HG02938 (cell line): ENCODE data around the gene DNAJB14.

Source experiments
- ATAC-seq: cut with Tn5 transposase; IDR thresholded peaks from one replicate; pipeline ENCODE4 v1.9.1; 2021; ENCODE audit warnings: mild to moderate bottlenecking, moderate library complexity; ENCODE audit not compliant: unreplicated experiment

The DNAJB14 gene

GRCh38 chr4:99875071-99875470, 71.3 kb downstream of the DNAJB14 start:
- ATAC-seq: no peak

- no peak for ATAC-seq
Observed at GRCh38 chr4:99872570-99872969, 73.8 kb downstream of the DNAJB14 start.

- no peak for ATAC-seq
Observed at GRCh38 chr4:99868126-99868596, 78.3 kb downstream of the DNAJB14 start.

DNA sequence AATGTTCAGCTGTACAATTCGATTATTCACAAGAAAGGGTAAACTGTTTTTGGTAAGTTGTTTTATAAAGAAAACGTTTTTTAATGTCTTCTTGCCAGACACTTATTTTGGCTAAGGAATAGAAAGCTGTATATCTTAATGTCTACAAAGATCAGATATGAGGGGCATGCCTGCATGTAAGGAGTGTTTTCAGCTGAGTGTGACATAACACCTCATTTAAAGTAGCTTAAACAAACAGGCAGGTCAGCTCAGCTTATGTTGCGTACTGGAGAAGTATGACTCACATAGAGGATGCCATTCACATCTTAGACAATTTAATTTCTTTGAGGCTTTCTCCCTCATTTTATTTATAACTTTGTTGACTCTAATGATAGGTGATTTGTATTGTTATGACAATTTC, 82.6 kb downstream of the DNAJB14 start:
- ATAC-seq: no peak

DNA sequence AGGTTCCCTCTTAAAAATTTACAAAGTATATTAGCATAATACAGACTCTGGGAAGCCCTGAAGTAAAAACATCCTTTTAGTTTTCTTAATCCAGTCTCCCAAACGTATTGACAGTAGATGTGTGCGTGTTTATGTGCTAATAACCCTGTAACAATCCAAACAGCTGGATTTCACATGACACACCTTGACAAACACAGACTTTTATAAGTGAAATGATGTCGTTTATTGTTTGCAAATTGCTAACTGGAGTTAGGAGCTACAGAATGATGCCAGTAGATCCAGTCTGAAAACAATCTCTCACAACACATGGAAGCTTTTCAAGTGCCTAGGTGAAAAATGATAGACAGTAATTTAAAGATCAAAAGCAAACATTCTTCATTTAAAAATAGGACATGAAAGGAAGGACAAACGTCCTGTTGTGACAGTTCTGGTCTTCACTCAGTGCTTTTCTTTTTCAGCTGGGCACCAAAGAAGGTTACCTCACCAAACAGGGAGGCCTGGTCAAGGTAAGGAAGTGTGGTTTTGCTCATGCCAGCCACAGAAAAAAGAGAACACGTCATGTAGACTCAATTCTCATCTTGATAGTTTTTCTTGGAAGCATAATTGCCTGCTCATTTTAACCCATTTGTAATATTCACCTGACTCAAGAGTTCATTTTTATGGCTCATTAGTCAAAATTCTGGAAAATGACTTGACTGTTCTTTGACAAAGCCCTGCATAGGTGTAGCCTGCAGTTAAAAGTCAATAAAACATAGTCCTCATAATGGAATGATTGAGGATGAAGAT, 85.1 kb downstream of the DNAJB14 start:
- ATAC-seq: peak; percentile 51

GRCh38 chr4:99860521-99860920, 85.9 kb downstream of the DNAJB14 start:
- no peak for ATAC-seq

DNA sequence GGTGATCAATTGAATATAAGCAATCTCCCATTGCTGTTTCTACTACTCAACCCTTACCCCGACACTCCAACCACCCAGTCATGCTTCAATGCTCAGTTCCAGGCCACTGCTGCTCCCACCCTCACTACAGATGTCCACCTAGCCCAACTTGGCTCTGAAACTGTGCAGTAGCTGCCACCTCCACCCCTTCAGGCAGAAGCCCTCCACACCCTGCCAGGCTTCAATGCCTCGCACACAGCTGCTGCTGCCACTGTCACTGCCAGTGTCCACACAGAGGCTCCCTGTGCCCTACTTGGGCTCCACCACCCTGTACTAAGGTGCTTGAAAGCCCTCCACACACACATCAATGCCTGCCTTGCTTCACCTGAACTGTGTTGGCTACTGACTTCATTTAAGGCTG, 86.8 kb downstream of the DNAJB14 start:
- ATAC-seq: no peak

- no peak for ATAC-seq
Observed at GRCh38 chr4:99857307-99857706, 89.1 kb downstream of the DNAJB14 start.

- ATAC-seq: no peak
Observed at GRCh38 chr4:99856166-99856565, 90.3 kb downstream of the DNAJB14 start.

DNA sequence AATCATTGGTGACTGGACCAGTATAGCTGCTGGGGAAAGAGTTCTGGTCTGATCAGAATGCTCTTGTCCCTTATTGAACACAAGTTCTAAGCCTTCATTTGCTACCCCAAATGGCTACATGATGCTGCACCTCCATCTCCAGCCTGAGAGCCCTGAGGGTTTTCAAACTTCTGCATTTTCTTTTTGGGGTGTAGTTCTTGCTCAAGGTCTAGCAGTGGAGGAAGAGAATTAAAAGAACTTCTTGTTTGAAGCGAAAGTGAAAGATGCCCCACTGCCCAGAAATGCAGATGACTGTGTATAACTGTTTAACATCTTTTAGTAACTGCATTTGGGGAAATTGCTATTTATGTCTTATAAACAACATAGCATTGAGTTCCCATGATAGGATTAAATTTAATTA, 90.7 kb downstream of the DNAJB14 start:
- peak; percentile 35 for ATAC-seq

DNA sequence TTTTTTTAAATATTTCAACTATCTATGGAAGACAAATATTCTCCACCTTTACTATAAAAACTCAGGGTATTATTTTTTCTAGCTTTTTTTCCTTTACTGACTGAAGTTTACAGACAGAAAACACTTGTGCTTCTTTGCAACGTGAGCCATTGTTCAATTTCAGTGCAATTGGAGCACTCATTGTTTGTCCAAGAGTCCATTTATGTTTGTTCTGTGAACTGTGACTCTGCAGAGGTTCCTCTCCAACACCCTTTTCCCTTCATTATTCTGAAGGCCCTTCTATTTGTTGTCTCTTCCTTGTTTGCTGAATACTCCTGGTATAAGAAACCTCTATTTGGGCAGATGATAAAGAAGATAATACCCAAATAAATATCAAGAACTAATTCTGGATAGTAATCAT, 92.4 kb downstream of the DNAJB14 start:
- no peak for ATAC-seq

- no peak for ATAC-seq
Observed at GRCh38 chr4:99853190-99853589, 93.2 kb downstream of the DNAJB14 start.

- ATAC-seq: no peak
Observed at GRCh38 chr4:99852199-99852749, 94.1 kb downstream of the DNAJB14 start.

DNA sequence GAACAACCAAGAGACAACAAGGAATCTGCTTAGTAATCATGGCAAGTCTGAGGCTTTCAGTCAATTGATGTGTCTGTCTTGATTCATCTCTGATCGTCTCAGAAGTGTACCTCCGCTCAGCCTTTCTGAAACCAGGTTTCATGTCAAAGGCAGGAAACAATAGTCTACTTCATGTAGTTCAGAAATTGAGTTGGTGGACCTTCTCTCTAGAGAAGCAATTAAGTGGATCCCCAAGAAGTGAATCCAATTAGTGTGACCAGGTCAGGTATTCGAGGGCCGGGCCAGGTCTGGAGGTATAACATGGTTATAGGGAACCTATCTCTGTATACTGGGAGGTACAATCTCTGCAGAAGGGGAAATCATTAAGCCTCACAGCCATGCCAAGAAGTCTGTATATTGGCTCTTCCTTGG, 97.8 kb downstream of the DNAJB14 start:
- ATAC-seq: peak; percentile 37

DNA sequence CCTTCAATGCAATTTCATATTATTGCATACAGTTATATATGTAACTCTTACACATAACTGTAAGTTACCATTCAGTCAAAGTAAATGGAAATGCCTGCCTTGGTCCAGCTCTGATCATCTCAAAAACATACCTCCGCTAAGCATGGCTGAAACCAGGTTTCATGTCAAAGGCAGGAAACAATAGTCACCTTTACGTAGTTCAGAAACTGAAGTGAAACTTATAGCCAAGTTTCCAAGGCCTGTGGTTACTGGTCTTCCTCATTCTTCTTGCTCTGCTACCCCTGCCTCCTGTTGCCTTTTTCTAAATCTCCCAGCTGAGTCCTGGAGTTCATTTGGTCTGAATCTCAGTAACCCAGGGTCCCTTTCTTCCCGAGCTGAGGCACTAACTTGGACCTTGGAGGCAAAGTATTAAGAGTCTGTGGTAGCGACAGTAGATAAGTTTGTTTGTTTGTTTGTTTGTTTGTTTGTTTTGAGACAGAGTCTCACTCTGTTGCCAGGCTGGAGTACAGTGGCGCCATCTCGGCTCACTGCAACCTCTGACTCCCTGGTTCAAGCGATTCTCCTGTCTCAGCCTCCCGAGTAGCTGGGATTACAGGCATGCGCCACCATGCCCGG, 98.9 kb downstream of the DNAJB14 start:
- peak; percentile 48 for ATAC-seq

DNA sequence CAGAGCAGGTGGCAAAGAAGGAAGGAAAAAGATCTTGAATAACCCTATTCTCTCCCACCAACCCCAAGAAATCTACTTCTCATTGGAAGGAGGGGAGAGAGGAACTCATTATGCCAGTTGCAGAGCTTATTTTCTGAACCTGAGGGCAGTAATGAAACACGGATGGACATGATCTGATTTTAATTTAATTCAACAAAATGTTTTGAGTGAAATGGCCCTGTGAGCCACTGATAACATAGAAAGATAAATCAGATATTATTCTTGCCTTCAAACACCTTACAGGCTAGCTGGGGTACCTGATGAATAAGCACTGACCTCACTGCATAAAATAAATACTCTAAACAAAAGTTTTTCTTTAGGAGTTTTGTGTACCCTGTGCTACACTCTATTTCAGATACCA, 99.5 kb downstream of the DNAJB14 start:
- no peak for ATAC-seq
